Sigmoid colon (tissue), 4 donors: ENCODE data around the gene ELP4.
"Not testable (repeated sequence)": the region's sequence is repeated elsewhere in the genome, so short reads cannot be mapped to it uniquely, and the experiment has no call there.

Experiments
- EP300 ChIP-seq, 4 donors: sonication (generic); formaldehyde crosslinking; IDR thresholded peaks; one replicate each; pipeline ENCODE4 v1.6.1; 2017; ENCODE audit warnings: antibody characterized with exemption in 4 of 4
- POLR2A ChIP-seq, 2 donors: fragments of 450-650 bp; IDR thresholded peaks; one replicate each; pipeline ENCODE4 v1.6.1; 2016; ENCODE audit warnings: antibody characterized with exemption in 2 of 2, mild to moderate bottlenecking in 2 of 2, moderate library complexity in 2 of 2
- POLR2AphosphoS5 ChIP-seq, 4 donors: sonication (generic); formaldehyde crosslinking; IDR thresholded peaks; one replicate each; pipeline ENCODE4 v1.6.1; 2017; ENCODE audit warnings: antibody characterized with exemption in 4 of 4
- TF ChIP-seq, protein P1 (sequence below), 4 experiments: fragments of 450-650 bp in 3 of 4; fragments of 200-600 bp in 1 of 4; IDR thresholded peaks; one replicate each; pipeline ENCODE4 v1.5.1; 2016 to 2019; ENCODE audit warnings: antibody characterized with exemption in 4 of 4, mild to moderate bottlenecking in 3 of 4, moderate library complexity in 2 of 4

DNA sequence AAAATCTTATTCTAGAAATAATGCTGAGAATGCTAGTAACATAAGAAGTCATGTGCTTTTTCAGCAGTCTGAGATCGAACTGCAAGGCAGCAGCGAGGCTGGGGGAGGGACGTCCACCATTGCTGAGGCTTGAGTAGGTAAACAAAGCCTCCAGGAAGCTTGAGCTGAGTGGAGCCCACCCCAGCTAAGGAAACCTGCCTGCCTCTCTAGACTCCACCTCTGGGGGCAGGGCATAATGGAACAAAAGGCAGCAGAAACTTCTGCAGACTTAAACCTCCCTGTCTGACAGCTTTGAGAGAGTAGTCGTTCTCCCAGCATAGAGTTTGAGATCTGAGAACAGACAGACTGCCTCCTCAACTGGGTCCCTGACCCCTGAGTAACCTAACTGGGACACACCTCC, 64.6 kb downstream of the ELP4 start:
- TF ChIP-seq, protein P1, sequence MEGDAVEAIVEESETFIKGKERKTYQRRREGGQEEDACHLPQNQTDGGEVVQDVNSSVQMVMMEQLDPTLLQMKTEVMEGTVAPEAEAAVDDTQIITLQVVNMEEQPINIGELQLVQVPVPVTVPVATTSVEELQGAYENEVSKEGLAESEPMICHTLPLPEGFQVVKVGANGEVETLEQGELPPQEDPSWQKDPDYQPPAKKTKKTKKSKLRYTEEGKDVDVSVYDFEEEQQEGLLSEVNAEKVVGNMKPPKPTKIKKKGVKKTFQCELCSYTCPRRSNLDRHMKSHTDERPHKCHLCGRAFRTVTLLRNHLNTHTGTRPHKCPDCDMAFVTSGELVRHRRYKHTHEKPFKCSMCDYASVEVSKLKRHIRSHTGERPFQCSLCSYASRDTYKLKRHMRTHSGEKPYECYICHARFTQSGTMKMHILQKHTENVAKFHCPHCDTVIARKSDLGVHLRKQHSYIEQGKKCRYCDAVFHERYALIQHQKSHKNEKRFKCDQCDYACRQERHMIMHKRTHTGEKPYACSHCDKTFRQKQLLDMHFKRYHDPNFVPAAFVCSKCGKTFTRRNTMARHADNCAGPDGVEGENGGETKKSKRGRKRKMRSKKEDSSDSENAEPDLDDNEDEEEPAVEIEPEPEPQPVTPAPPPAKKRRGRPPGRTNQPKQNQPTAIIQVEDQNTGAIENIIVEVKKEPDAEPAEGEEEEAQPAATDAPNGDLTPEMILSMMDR (IDR thresholded peaks at IDR 0.05), result not testable (repeated sequence)
- TF ChIP-seq POLR2AphosphoS5, EP300, POLR2A (IDR thresholded peaks at IDR 0.05): not testable (repeated sequence)
